Activated CD8-positive, alpha-beta memory T cell treated with anti-CD3 and anti-CD28 coated beads, Interleukin-2, amount 50 U/mL, for 1 hour (primary cell): ENCODE measurements around the gene GALNT13.

Experiments used
- DNase-seq: peaks from one replicate; pipeline ENCODE4 v3.0.0-alpha.2; 2020; ENCODE audit errors: extremely low read depth

GALNT13 gene

DNA sequence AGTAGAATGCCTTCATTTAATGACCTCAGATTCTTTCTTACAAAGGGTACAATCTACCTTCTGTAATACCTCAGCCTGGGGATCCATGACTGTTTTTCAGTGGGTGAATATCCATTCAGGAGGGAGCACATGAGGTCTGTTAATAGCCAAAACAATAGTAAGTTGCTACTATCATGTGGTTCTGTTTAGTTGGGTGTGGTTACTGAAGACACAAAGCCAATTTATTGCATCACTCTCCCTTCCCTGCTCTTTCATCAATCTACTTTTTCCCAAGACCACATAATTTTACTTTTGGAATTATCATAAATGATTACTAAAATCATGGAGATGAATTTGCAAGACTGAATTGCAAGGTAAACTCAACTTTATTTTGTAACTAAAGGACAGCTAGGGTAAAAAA lies 254.2 kb downstream of the GALNT13 start:
- no peak for DNase-seq

- no peak for DNase-seq
Observed at GRCh38 chr2:154130821-154131220, 259.1 kb downstream of the GALNT13 start.

DNA sequence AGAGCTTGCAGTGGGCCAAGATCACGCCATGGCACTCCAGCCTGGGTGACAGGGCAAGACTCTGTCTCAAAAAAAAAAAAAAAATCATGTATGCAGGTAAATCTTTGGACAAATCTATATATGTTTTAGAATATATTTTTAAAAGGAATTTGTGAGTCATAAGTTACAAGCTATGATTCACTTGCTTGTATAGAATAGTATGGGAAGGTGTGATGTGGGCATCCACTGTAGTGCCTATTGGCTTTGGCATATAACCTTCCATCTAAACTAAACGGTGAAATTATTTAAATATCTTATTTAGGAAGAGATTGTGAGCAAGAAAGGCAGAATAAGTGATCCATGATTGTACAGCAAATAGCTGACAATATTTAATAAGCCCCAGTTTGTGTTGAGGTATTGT lies 261.1 kb downstream of the GALNT13 start:
- DNase-seq, result no peak

DNA sequence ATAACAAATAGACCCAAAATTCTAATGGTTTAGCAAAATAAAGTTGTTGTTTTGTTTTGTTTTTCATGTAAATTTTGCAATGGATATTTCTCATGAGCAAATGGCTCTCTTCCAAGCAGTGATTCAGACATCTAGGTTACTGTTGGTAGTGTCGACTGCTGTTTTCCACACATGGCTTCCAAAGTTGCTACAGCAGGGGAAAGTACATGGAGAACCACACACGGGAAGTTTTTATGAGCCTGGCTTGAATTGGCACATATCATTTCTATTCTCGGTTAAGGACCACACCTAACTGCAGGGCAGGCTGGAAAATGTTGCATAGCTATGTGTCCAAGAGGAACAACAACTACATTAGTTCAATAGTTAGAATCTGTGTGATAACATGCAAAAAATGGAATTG lies 262.1 kb downstream of the GALNT13 start:
- DNase-seq, result no peak

- DNase-seq, result no peak
Observed at GRCh38 chr2:154140249-154141025, 268.7 kb downstream of the GALNT13 start.

DNA sequence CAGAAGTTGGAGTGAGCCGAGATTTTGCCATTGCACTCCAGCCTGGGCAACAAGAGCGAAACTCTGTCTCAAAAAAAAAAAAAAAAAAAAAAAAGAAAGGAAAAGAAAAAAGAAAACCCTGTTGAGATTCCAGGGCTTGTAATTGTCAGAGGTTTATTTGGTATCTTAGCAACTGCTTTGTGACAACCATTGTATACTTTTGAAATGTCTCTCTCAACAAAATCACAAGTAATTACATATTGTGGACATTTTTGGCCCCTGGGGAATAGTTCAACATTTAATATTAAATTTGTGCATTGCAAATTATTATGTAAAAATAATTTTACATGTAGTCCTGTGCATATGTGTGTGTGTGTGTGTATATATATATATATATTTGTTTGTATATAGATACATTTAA lies 270.8 kb downstream of the GALNT13 start:
- DNase-seq, result no peak

GRCh38 chr2:154143105-154143504 lies 271.4 kb downstream of the GALNT13 start:
- DNase-seq, result no peak

DNA sequence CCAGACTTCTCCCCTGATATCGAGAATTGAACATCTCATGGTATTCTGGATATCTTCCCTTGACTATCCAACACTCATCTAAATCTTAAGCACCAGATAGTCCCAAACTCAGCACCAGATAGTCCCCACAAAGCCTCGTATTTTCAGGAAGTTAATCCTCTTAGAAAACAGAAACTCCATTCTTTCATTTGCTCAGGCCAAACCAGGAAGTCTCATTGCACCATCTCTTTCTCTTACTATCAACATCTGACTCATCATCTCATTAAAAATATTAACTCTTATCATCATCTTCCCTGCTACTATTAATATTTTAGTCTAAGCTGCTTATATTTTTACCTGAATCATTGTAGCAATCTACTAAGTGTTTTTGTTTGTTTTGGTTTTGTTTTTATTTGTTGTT lies 286.4 kb downstream of the GALNT13 start:
- DNase-seq, result no peak

DNA sequence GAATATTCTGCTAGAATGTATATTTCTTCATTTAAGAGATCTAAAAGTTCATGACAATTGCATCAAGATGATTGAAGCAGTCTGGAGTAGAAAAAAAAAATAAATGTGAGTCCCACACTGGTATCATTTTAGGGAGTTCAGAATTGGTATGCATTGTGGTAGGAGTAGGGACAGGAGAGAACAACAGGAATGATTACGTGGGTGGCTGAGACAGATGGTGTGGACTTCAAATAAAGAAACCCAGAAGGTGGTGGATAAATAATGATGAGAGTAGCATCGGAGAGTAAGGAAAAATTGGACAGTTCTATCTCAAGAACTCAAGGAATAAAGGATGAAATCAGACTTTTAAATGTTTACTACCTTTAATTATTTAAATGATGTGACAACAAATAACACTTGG lies 289.6 kb downstream of the GALNT13 start:
- DNase-seq, result no peak

DNA sequence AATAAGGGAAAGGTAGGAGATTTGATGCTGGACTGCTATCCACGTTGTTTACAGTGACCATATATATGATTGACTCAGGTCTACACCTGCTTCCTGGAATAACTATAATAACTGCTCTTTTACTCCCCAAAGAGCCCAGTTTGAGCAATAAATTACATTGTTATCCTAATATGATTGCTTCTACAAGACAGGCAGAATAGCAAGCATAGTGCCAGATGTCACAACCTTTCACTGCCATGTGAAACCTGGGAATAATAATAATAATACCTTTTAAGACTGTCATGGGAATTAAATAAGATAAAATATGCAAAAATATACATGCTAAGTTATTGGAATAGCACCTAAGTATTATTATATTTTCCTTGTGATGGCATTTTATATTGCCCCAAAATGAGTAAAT lies 298.7 kb downstream of the GALNT13 start:
- no peak for DNase-seq

GRCh38 chr2:154173164-154173563 lies 301.4 kb downstream of the GALNT13 start:
- DNase-seq, result no peak

DNA sequence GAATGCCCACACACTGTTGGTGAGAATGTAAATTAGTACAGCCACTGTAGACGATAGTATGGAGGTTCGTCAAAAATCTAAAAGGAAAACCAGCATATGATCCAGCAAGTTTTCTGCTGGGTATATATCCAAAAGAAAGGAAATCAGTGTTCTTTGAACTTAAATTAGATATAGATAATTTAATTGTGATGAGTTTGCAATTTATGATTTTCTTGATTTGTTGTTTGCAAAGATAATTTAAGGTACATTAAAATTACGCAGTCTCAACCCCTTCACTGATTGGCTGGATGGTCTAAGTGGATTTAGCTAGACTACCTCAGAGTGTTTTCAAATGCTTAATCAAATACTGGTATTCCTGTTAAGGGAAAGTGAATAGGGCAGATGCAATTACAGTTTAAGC lies 302.2 kb downstream of the GALNT13 start:
- DNase-seq, result no peak

DNA sequence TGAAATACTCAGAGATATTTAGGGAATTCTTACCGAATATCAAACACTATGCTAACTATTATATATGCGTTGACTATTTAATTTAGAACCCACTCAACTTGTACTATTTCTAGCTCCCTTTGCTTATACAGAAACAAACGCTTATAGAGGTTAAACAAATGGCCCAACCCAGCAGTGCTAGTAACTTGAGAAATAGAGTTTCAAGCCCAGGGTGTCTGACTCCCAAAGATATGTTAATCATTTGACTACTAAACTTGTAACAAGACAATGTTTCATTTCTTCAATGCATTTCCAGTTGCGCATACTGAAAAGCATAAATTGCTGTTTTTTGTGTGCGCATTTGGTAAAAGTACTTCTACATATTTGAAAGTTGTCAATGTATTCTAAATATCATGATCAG lies 310.3 kb downstream of the GALNT13 start:
- no peak for DNase-seq

DNA sequence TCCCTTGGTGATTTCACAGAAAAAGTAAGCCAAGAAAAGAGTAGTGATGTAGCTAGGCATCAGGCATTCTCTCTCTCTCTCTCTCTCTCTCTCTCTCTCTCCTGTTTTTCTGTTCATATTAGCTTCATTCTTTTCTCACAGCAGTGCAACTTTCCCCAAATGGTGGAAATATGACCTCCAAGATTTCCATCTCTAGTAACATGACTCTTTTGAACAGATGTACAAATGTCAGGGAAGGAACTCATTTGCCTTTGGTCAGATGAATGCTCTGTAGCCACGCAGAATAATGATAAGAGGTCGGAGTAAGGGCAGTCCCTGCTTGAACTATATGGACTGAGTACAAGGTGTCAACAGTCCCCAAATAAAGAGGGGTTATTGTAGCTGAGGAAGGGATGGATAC lies 316.2 kb downstream of the GALNT13 start:
- DNase-seq, result no peak

DNA sequence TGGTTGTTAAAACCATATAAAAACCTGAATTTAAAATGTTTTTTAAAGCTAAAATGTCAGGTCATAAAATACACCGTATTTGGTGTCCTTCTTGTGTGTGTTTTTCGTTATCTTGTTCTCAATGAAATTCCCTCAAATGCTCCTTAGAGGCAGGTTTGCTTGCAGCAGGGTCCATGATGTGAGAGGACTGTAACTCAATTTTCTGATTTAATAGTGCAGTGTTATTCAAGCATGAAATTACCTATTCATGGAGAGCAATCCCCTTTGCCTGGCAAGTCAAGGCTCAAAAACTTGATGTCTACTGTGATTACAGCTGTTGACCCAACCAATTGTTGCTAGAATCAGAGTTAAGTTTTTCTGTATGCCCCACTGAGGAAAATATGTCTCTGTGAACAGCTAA lies 318.2 kb downstream of the GALNT13 start:
- DNase-seq, result no peak

DNA sequence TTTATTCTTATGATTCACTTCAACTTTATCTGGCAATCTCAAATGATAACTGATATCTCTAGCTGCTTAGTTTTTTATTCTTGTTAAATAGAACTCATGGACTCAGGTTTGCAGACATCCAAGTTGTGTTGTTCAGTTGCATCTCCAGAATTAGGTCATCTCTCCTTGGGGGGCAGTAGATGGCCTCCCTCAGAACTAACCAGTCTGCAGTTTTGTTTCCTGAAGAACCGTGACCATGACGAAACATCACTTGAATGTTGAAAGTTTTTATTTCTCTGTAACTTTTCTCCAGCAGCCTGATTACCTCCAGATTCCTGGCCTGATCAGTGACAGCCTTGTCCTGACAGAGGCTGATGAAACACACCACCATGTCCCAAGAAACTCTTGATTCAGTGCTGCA lies 321.5 kb downstream of the GALNT13 start:
- DNase-seq, result no peak

DNA sequence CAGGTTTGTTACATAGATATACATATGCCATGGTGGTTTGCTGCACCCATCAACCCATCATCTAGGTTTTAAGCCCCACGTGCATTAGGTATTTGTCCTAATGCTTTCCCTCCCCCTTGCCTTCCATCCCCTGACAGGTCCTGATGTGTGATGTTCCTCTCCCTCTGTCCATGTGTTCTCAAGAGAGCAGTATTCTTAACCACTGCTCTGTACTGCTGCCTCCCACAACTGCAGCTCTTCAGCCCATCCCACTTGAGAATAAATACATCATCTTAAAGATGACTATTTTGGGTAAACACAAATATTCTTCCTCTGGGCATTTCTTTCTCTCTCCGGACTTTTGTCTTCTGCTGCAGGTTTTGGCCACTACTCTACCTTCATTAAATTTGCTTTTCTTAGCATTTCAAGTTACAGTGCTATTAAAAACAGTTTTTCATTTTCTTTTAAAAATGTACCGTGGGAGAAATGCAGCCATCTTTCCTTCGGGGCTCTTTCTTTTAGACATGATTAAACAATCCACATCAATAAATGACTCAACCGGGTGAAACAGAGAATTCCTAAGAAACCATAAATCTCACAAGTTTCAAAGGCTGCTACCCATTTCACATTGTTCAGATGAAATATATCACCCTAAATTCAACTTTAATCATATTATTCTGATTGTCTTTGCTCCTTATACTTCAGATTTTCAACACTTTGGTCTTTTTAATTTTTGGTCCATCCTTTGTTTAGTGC lies 323.4 kb downstream of the GALNT13 start:
- no peak for DNase-seq

GRCh38 chr2:154195644-154196195 lies 324.0 kb downstream of the GALNT13 start:
- no peak for DNase-seq

DNA sequence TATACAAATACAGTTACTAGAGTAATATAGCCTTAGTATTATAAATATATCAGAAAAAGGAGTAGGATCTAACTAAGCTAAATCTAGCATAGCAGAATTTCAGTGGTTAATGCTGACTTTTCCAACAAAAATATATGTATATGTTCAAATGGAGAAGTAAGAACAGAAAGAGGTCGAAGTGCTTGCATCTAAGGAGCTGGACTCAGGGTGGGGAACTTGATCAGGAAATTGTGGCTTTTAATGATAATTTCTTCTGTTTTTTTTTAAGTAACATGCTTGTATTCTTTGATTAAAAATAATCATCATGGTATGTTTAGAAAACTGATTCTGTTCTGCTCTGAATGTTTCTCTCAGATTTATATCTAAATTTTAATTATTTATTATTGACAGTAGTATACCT lies 327.1 kb downstream of the GALNT13 start:
- no peak for DNase-seq

- DNase-seq, result no peak
Observed at GRCh38 chr2:154203206-154203605, 331.5 kb downstream of the GALNT13 start.

DNA sequence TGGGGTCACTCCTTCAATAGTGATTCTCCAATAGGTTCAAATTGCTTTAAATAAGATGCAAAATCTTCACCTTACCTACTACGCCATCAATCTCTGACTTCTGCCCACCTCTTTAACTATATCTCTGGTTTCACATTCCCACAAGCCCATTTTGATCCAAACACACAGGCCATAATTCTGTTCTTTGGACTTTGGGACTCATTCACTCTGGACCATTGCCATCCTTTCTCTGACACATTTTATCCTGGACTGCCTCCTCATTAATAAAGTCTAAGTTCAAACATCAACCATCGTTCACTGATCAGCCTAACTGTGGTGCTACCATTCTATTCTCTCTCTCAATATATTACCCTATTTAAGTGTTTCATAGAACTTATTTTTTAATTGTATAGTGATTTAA lies 332.2 kb downstream of the GALNT13 start:
- no peak for DNase-seq

GRCh38 chr2:154207288-154208047 lies 335.7 kb downstream of the GALNT13 start:
- DNase-seq, result no peak
